Measurements from ENCODE around the gene KCNIP1.

DNA sequence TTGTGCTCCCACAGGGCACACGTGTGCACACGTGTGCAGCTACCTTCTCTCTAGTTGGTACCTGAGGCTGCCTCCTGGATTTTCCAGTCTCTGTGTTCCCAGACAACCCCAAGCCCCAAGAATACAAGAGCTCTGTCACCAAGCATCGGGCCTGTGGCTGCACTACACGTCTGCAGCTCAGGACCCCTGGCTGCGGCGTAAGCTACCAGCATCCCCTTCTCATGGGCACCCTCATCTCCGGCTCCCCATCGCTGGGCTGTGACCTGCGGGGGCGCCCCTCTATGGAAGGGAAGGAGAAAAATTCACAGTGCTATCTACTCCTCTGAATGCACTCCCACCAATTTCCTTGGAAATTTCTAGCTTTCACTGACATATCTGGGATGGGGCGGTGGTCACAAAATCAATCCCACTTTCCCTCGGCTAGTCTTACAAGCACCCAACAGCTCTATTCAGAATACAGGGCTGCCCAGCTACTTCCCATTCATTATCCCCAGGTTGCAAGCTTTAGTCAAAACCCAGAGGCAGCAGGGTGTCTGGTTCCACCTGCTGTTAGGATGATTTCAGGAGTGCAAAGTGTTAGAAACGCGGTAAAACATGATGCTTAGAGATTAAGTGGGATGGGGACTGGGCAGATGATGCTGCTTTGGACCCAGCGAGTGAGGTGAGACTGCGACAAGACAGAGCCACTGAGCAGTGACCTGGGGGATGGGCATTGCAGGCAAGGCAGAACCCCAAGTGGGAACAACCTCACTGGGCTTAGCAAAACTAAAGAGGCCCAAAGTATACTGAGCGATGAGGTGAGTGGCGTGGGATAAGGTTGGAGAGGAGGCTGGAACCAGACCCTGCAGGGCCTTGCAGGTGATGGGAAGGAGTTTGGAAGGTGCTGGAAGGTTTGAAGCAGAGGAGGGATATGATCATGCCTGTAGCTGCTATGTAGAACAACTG is 121.7 kb downstream of the KCNIP1 start:
- TF ChIP-seq, protein P1, sequence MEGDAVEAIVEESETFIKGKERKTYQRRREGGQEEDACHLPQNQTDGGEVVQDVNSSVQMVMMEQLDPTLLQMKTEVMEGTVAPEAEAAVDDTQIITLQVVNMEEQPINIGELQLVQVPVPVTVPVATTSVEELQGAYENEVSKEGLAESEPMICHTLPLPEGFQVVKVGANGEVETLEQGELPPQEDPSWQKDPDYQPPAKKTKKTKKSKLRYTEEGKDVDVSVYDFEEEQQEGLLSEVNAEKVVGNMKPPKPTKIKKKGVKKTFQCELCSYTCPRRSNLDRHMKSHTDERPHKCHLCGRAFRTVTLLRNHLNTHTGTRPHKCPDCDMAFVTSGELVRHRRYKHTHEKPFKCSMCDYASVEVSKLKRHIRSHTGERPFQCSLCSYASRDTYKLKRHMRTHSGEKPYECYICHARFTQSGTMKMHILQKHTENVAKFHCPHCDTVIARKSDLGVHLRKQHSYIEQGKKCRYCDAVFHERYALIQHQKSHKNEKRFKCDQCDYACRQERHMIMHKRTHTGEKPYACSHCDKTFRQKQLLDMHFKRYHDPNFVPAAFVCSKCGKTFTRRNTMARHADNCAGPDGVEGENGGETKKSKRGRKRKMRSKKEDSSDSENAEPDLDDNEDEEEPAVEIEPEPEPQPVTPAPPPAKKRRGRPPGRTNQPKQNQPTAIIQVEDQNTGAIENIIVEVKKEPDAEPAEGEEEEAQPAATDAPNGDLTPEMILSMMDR (IDR thresholded peaks at IDR 0.05), result no peak
- TF ChIP-seq EP300 (IDR thresholded peaks at IDR 0.05), result no peak
- no peak for TF ChIP-seq POLR2A (IDR thresholded peaks at IDR 0.05)

Data from tibial nerve (tissue), 4 donors.